NCI-H1417 (cell line): ENCODE results near the gene UBE2QL1.

Experiments
- DNase-seq, 3 experiments: peaks; one replicate each; lab custom pipeline; 2025; lab: John Stamatoyannopoulos, UW

Gene UBE2QL1

GRCh38 chr5:6427694-6428093, 21.0 kb upstream of the UBE2QL1 start:
- no peak for DNase-seq

GRCh38 chr5:6430418-6431028, 18.1 kb upstream of the UBE2QL1 start:
- no peak for DNase-seq

GRCh38 chr5:6431214-6432195, 17.2 kb upstream of the UBE2QL1 start:
- no peak for DNase-seq

GRCh38 chr5:6432206-6432605, 16.5 kb upstream of the UBE2QL1 start:
- no peak for DNase-seq

GRCh38 chr5:6434731-6435130, 13.9 kb upstream of the UBE2QL1 start:
- no peak for DNase-seq

GRCh38 chr5:6435356-6435755, 13.3 kb upstream of the UBE2QL1 start:
- peak in 1 of 3 experiments; percentile 23 for DNase-seq

GRCh38 chr5:6436715-6437331, 11.8 kb upstream of the UBE2QL1 start:
- DNase-seq: no peak

GRCh38 chr5:6439588-6440550, 8.8 kb upstream of the UBE2QL1 start:
- no peak for DNase-seq

- DNase-seq: no peak
These were observed 6.3 kb upstream of the UBE2QL1 start for GRCh38 chr5:6442333-6442732.

- DNase-seq: no peak
These were observed 5.3 kb upstream of the UBE2QL1 start for GRCh38 chr5:6443326-6443725.

- peak in 1 of 3 experiments; percentile 26 for DNase-seq
These were observed 2.6 kb upstream of the UBE2QL1 start for GRCh38 chr5:6446042-6446441.

- peak in 1 of 3 experiments; percentile 17 for DNase-seq
These were observed 1.9 kb upstream of the UBE2QL1 start for GRCh38 chr5:6446626-6447309.

- DNase-seq: no peak
These were observed 1.1 kb upstream of the UBE2QL1 start for GRCh38 chr5:6447384-6448140.

- no peak for DNase-seq
These were observed 543 bp upstream of the UBE2QL1 start for GRCh38 chr5:6448141-6448491.

GRCh38 chr5:6449465-6450158, 953 bp downstream of the UBE2QL1 start:
- DNase-seq: peak; percentile 36 to 68 (median 57)

GRCh38 chr5:6450319-6450833, 1.7 kb downstream of the UBE2QL1 start:
- DNase-seq: peak; percentile 42 to 78 (median 57)

- peak in 2 of 3 experiments; percentile 46 to 72 for DNase-seq
These were observed 4.2 kb downstream of the UBE2QL1 start for GRCh38 chr5:6452622-6453504.

GRCh38 chr5:6453937-6454560, 5.4 kb downstream of the UBE2QL1 start:
- no peak for DNase-seq
